ENCODE data around the gene IFNGR1.

The IFNGR1 gene

GRCh38 chr6:137173501-137173900, 45.7 kb downstream of the IFNGR1 start, which contains the start of gene IL22RA2:
IL22RA2 (minus strand) TSS chr6:137173644; CDS start chr6:137161749, 11,895 bp downstream.
- no peak for DNase-seq

GRCh38 chr6:137172734-137173431, 46.3 kb downstream of the IFNGR1 start:
- no peak for DNase-seq

DNA sequence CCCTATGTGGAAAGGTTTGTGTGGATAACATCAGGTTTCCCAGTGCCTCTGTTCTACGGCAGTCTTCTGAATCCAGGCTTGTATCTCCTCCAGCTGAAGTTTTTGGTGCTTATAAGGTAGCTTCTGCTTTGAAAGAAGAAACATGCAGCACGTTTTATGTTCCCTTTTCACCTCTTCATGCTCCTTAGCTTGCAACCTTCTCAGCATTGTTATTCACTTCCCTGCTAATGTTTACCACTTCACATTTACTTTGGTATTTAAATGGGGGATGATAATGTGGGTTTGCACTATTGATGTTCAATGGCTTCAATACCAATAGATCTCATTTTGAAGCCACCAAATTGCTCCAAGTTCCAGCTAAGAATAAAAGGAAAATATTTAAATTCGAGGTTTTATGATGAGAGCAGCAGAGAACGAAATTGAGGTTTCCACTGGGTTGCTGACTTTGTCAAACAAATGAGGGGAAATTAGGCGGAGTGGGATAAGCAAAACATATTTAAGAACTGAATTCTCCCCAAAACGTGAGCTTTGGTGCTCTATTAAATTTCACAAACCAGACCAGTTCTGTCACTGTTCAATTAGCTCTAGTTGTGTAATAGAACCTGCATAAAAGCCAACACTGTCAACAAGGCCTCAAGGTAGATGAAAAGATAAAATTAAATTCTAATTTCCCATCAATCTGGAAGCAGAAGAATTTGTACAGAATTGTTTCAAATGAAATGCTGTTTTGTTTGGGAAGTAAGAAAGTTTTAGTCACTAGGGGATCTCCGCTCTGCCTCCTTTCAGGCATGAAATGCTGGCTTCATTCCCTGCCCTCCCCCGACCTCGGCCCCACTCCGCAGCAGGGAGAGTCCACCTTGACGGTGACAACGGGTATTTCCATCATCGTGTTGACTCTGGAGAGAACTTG, 47.1 kb downstream of the IFNGR1 start:
- no peak for DNase-seq

- no peak for DNase-seq
Observed at GRCh38 chr6:137171053-137171374, 48.2 kb downstream of the IFNGR1 start.

GRCh38 chr6:137170266-137171052, 48.7 kb downstream of the IFNGR1 start:
- no peak for DNase-seq

DNA sequence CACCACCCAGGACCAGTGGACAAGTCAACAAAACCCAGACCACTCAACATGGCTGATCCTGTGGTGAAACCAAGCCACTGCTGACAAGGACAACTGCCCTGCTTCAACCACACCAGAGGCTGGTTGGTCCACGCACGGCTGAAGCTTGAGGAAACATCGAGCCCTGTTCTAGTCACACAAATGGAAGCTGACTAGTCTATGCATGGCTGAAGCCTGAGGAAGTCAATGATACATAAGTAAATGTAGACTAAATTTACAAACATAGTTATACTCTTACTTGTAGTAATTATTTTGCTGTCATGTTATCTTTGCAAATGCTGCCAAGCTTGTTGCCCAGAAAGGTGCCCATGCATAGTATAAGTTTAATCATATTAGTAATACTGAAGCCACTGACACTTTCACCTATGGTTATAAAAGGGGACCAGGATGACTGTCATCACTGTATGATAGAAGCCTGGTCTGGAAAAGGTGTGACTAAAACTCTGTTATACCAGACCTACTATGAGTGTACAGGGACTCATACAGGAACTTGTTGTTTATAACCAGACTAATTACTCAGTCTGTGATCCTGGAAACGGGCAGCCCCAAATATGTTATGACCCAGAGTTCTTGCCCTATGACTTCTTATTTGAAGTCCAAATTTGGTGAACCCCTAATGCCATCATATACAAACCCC, 51.3 kb downstream of the IFNGR1 start:
- no peak for DNase-seq

GRCh38 chr6:137166247-137167098, 52.7 kb downstream of the IFNGR1 start:
- DNase-seq: no peak

GRCh38 chr6:137165375-137166246, 53.6 kb downstream of the IFNGR1 start:
- no peak for DNase-seq

DNA sequence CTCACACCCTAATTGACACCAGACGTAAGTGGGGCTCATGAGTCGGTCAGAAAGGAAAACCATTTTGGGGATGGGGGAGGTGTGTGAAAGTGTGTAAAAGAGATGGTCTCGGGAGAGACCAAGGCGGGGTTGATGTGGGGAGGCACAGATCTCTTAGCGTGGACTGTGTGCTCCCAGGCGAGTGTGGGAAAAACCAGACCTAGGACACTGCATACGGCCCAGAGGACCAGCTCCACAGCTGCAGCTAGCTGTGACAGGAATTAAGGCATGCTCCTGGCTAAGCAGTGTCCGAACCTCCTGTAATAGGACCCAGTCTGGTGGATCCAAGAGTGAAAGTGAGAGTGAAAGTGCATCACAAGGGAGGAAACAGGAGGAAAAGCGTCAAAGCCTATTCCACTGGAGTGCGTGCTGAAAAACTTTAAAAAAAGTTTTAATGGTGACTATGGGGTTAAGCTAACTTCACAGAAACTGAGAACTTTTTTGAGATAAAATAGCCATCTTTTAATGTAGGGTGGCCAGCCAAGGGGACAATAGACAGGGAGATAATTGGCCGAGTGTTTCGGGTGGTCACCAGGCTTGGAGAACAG, 55.4 kb downstream of the IFNGR1 start:
- DNase-seq: no peak

DNA sequence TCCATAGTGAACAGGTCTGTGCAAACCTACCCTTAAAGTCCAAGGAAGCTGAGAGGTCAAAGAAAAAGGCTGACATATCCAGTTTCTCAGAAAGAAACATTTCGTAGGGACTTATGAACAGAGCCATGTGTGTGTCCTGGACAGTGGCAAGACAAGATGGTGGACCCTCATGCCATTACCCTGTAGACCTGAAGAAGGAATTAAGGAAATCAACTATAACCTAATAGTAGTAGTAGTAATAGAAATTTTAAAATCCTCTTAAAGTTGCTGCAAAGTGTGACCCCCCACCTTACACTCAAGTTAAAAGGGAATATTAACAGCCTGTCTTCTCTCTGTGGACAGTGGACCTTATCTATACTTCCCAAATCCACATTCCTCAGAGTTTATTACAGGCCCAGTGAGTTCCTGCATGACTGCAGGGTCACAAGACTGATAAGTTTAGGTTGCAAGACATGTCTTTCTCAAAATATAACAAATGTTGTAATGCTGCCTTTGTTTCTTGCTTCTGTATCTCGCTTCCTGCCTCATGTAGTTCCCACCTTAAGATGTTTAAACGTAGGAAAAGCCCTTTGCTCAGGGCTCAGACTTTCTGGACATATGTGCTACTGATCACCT, 56.4 kb downstream of the IFNGR1 start:
- DNase-seq: no peak

DNA sequence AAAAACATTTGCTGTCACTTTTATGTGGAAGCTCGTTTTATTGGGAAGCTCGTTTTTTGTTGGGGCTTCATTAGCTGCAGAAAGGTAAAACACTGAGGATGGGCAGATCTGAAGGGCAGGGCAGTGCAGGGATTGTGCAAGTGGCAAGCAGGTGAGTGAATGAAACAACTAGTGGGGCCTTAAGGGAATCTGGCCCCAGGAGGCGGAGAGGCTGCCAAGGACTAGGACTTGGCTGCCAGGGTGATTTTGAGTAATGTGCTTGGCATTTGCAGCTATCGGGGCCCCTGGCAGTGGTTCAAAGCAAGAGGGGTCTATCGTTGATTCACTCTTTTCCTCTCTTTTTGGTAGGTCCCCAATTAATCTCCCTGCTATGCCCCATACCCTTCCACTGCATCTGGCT, 57.2 kb downstream of the IFNGR1 start:
- no peak for DNase-seq

DNA sequence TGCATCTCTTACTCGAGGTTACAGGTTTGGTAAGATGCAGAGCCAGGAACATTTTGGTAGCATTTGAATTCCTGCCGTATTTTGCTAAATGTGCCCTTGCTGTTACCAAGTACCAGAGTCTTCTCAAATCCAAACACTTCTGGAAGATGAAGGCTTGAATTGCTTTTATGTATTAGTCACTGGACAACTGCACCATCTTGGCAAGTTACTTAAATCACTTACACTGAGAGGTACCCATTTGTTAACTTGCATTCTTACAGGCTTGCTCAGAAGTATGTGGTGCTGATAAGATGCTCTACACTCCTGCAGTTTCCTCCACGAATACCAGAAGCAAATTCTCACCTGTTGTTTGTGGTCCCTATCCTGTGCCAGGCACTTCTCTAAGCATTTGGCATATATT, 58.4 kb downstream of the IFNGR1 start:
- no peak for DNase-seq

- DNase-seq: no peak
Observed at GRCh38 chr6:137159912-137160311, 59.3 kb downstream of the IFNGR1 start.

GRCh38 chr6:137157601-137158000, 61.6 kb downstream of the IFNGR1 start:
- no peak for DNase-seq

- DNase-seq: no peak
Observed at GRCh38 chr6:137156650-137157049, 62.5 kb downstream of the IFNGR1 start.

DNA sequence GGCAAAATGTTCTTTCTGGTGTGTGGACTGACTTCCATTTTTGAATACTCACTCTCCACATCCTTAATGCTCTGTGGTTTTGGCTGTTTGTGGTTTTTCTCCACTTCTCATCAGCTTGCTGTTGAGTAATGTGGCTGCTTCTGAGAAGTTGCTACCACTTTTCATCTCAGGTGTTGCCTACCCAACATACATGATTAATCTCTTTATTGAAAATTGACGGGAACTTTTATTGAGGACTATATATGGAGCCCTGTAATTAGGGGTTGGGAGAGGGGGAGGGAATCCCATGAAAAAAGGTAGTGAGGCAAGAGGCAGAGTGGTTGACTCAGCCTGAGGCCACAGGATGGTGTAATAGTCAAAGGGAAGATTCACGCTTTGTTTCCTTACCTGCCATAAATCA, 63.4 kb downstream of the IFNGR1 start:
- no peak for DNase-seq

DNA sequence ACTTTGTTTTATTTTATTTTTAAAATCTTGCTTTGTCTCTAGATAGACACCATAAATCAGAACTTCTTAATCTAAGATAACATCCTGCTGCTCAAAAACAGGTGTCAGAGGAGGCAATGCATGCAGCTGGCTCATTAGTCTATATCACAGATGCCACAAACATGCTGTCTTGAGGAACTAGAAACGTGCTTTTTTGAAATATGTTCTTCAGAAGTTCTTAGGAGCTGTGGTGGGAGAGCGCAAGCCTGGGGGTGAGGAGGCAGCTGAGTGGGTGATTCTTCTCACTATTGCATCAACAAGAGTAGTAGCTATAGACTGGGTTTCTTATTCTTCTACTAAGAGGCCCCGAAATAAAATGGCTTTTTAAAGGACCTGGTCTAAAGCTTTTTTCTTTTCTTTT, 69.1 kb downstream of the IFNGR1 start:
- no peak for DNase-seq

DNA sequence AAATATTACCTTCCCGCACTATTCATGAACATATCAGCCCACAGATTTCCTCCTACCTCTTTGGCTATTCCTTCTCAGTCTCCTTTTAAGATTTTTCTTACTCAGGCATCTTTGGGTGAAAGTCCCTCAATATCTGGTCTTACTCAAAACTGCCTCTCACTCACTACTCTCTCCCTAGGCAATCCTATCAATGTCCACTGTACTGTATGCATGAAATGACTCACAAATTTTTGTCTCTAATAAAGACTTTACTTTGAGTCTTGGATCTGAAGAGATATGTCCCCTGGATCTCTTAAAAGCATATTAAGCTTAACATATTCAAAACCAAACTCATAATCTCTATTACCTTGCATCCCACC, 70.2 kb downstream of the IFNGR1 start:
- no peak for DNase-seq

GRCh38 chr6:137148306-137149034, 70.7 kb downstream of the IFNGR1 start:
- no peak for DNase-seq

Data from cortex of kidney (tissue), 1 donor.